ENCODE results near the gene SEMA7A.

Gene SEMA7A

DNA sequence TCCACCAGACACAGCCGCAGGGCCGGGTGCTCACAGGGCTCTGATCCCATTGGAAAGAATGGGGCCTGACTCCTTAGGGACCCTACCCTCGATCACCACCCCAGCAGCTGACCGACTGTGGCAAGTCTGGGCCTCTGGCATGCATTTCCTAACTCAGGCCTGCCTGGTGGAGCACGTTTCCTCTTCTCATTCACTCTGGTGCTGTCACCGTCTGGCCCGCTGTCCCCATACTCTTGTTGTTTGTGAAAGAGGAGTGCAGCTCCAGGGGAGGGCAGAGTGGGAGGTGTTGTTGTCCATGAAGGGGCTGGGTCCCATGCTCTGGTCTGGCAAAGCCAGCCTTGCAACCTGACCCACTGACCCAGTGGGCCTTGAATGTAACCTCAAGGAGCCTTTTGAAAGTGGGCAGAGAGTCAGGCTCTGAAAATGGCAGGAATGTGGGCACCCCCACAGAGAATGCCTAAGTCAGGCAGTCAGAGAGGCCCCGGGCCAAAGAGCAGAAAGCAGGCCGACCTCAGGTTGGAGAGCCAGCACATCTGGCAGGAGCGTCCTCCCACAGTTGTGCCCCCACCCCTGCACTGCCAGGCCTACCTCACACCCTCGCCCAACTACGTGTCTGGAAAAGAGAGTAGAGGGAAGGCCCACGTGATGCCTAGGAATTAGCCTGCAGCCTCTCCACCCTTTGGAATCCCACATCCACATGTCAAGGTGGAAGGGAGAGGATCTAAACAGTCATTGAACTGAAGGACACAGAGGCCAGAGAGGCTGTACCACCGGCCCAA lies 10.9 kb downstream of the SEMA7A start:
- H3K4me1 ChIP-seq (ENCODE audit: control insufficient read depth, insufficient read depth, low read length): peaks cover 38% of the 10 kb centered on the region
- H3K4me3 ChIP-seq (ENCODE audit: insufficient read depth, low read depth, low read length): no peak overlapping the region
- H3K9me3 ChIP-seq (ENCODE audit: control insufficient read depth, low read length): no peaks in the 10 kb centered on the region
- no peaks in the 10 kb centered on the region for H3K27me3 ChIP-seq (ENCODE audit: control insufficient read depth, insufficient read depth, low read length, poor library complexity, severe bottlenecking)
- H3K27ac ChIP-seq (ENCODE audit: insufficient read depth, low read depth, low read length, poor library complexity, severe bottlenecking): no peak overlapping the region
- H3K36me3 ChIP-seq (ENCODE audit: control insufficient read depth, insufficient read depth, low read length): no peaks in the 10 kb centered on the region
- 45 to 60% methylated on average over 14 of the region's 14 CpGs for WGBS, 2 experiments

DNA sequence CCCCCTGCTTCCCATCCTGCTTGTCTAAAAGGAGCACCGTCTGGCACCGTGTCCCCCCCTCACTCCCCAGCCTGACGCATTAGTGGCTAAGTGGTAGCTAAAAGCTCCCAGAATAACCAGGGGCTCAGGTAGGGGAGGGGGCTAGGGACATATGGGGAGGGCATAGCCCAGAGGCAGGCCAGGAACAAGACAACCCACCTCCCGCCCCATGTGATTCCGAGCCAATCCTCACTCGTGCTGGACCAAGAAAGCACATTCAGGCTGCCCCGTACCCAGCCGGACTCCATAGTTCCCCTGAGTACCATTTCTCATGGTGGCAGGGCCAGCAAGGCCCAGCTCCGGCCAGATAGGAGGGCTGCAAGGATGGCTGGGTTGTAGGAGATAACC lies 11.5 kb downstream of the SEMA7A start:
- 79 to 84% methylated on average over 9 of the region's 9 CpGs for WGBS, 2 experiments
- H3K27ac ChIP-seq (ENCODE audit: insufficient read depth, low read depth, low read length, poor library complexity, severe bottlenecking): no peak overlapping the region

DNA sequence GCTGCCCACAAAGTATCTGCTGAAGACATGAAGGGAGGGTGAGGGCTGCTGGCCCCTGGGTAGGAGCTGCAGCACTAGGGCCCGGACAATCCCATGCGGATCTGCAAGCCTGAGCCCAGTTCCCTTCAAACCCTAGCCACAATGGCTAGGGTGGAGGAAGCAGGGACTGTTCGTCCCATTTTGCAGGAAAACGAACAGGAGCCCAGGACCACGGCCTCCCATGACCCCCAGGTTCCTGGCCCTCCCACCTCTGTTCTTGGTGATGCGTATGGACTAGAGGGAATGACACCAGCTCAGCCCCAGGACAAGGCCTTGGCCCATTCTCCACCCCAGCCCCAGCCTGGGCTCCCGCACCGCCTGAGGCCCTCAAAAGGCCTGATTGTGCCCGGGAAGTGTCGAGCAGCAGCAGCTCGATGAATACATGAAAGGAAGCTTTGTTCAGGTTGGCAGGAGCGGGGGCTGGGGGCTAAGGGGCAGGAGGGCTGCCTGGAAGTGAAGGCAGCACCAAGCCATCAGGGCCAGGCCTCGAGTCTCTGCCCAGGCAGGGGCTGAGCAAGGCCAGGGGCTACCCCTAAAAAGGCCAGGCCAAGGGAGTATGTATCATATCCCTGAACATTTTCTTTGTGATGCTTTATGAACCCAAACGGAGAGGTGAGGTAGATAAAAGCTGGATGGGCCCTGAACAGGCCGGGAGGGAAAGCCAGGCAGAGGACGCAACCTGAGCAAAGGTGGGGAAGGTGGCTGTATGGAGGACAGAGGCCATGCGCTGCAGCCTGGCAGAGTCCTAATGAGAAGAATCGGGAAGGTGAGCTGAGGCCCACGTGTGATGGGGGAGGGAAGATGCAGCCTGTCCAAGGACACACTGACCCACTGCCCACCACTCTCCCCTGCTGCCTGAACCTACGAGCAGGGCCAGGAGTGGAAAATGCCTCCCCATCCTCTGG lies 12.2 kb downstream of the SEMA7A start:
- Histone ChIP-seq H3K27me3 (ENCODE audit: control insufficient read depth, insufficient read depth, low read length, poor library complexity, severe bottlenecking) (no peaks in the 10 kb centered on the region), H3K36me3 (ENCODE audit: control insufficient read depth, insufficient read depth, low read length) (no peaks in the 10 kb centered on the region), H3K4me1 (ENCODE audit: control insufficient read depth, insufficient read depth, low read length) (peaks cover 38% of the 10 kb centered on the region), H3K9me3 (ENCODE audit: control insufficient read depth, low read length) (no peaks in the 10 kb centered on the region), H3K4me3 (ENCODE audit: insufficient read depth, low read depth, low read length) (no peak overlapping the region), H3K27ac (ENCODE audit: insufficient read depth, low read depth, low read length, poor library complexity, severe bottlenecking) (no peak overlapping the region)
- 62 to 65% methylated on average over 20 of the region's 20 CpGs for WGBS, 2 experiments

More for the DNA sequence above, 11.5 kb downstream of the SEMA7A start:
- Histone ChIP-seq H3K4me3 (ENCODE audit: insufficient read depth, low read depth, low read length) (no peak overlapping the region), H3K27me3 (ENCODE audit: control insufficient read depth, insufficient read depth, low read length, poor library complexity, severe bottlenecking) (no peaks in the 10 kb centered on the region), H3K36me3 (ENCODE audit: control insufficient read depth, insufficient read depth, low read length) (no peaks in the 10 kb centered on the region), H3K4me1 (ENCODE audit: control insufficient read depth, insufficient read depth, low read length) (peaks cover 38% of the 10 kb centered on the region), H3K9me3 (ENCODE audit: control insufficient read depth, low read length) (no peaks in the 10 kb centered on the region)

GRCh38 chr15:74420193-74420905 lies 13.4 kb downstream of the SEMA7A start:
- Histone ChIP-seq H3K36me3 (ENCODE audit: control insufficient read depth, insufficient read depth, low read length) (peaks cover 3% of the 10 kb centered on the region), H3K27ac (ENCODE audit: insufficient read depth, low read depth, low read length, poor library complexity, severe bottlenecking) (no peak overlapping the region), H3K27me3 (ENCODE audit: control insufficient read depth, insufficient read depth, low read length, poor library complexity, severe bottlenecking) (no peaks in the 10 kb centered on the region), H3K4me3 (ENCODE audit: insufficient read depth, low read depth, low read length) (no peak overlapping the region), H3K4me1 (ENCODE audit: control insufficient read depth, insufficient read depth, low read length) (peaks cover 38% of the 10 kb centered on the region), H3K9me3 (ENCODE audit: control insufficient read depth, low read length) (no peaks in the 10 kb centered on the region)
- WGBS, 2 experiments: 90 to 93% methylated on average over 10 of the region's 10 CpGs

GRCh38 chr15:74419432-74419831 lies 14.3 kb downstream of the SEMA7A start:
- Histone ChIP-seq H3K27me3 (ENCODE audit: control insufficient read depth, insufficient read depth, low read length, poor library complexity, severe bottlenecking) (no peaks in the 10 kb centered on the region), H3K9me3 (ENCODE audit: control insufficient read depth, low read length) (no peaks in the 10 kb centered on the region), H3K4me3 (ENCODE audit: insufficient read depth, low read depth, low read length) (no peak overlapping the region), H3K4me1 (ENCODE audit: control insufficient read depth, insufficient read depth, low read length) (peaks cover 38% of the 10 kb centered on the region), H3K27ac (ENCODE audit: insufficient read depth, low read depth, low read length, poor library complexity, severe bottlenecking) (no peak overlapping the region), H3K36me3 (ENCODE audit: control insufficient read depth, insufficient read depth, low read length) (peaks cover 9% of the 10 kb centered on the region)
- WGBS, 2 experiments: 93 to 96% methylated on average over 4 of the region's 4 CpGs

- H3K4me3 ChIP-seq (ENCODE audit: insufficient read depth, low read depth, low read length): no peak overlapping the region
- H3K27me3 ChIP-seq (ENCODE audit: control insufficient read depth, insufficient read depth, low read length, poor library complexity, severe bottlenecking): no peaks in the 10 kb centered on the region
- peaks cover 10% of the 10 kb centered on the region for H3K36me3 ChIP-seq (ENCODE audit: control insufficient read depth, insufficient read depth, low read length)
- no peak overlapping the region for H3K27ac ChIP-seq (ENCODE audit: insufficient read depth, low read depth, low read length, poor library complexity, severe bottlenecking)
- 92 to 96% methylated on average over 16 of the region's 16 CpGs for WGBS, 2 experiments
- H3K9me3 ChIP-seq (ENCODE audit: control insufficient read depth, low read length): no peaks in the 10 kb centered on the region
- H3K4me1 ChIP-seq (ENCODE audit: control insufficient read depth, insufficient read depth, low read length): peaks cover 37% of the 10 kb centered on the region
Measured at GRCh38 chr15:74418575-74419338, 15.0 kb downstream of the SEMA7A start.

DNA sequence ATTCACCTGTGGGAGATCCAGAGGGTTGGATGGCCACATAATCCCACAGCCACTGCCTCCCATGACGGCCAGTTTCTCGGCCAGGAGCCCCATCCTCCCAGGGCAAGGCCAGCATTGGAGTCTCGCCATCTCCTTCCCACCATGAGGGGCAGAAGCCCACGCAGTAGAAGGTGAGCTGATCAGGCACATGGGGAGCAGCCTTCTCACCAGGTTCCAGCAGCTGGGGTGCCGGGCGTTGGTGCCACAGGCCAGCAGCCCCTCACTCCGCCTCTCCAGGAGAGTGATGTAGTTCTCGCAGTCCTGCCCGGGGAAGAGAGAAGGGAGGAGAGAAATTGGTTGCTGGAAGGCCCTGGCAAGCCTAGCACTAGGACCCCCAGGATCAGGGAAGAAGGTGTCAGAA lies 16.1 kb downstream of the SEMA7A start:
- Histone ChIP-seq H3K4me1 (ENCODE audit: control insufficient read depth, insufficient read depth, low read length) (peaks cover 26% of the 10 kb centered on the region), H3K4me3 (ENCODE audit: insufficient read depth, low read depth, low read length) (no peak overlapping the region), H3K36me3 (ENCODE audit: control insufficient read depth, insufficient read depth, low read length) (peaks cover 10% of the 10 kb centered on the region), H3K27ac (ENCODE audit: insufficient read depth, low read depth, low read length, poor library complexity, severe bottlenecking) (no peak overlapping the region), H3K27me3 (ENCODE audit: control insufficient read depth, insufficient read depth, low read length, poor library complexity, severe bottlenecking) (no peaks in the 10 kb centered on the region), H3K9me3 (ENCODE audit: control insufficient read depth, low read length) (no peaks in the 10 kb centered on the region)
- WGBS, 2 experiments: 95% methylated on average over 9 of the region's 9 CpGs

- Histone ChIP-seq H3K36me3 (ENCODE audit: control insufficient read depth, insufficient read depth, low read length) (peaks cover 10% of the 10 kb centered on the region), H3K27me3 (ENCODE audit: control insufficient read depth, insufficient read depth, low read length, poor library complexity, severe bottlenecking) (no peaks in the 10 kb centered on the region), H3K9me3 (ENCODE audit: control insufficient read depth, low read length) (no peaks in the 10 kb centered on the region), H3K4me1 (ENCODE audit: control insufficient read depth, insufficient read depth, low read length) (peaks cover 22% of the 10 kb centered on the region), H3K4me3 (ENCODE audit: insufficient read depth, low read depth, low read length) (no peak overlapping the region), H3K27ac (ENCODE audit: insufficient read depth, low read depth, low read length, poor library complexity, severe bottlenecking) (no peak overlapping the region)
- WGBS, 2 experiments: 91% methylated on average over 13 of the region's 13 CpGs
Measured at GRCh38 chr15:74417225-74417624, 16.5 kb downstream of the SEMA7A start.

GRCh38 chr15:74415966-74416916 lies 17.5 kb downstream of the SEMA7A start:
- no peaks in the 10 kb centered on the region for H3K9me3 ChIP-seq (ENCODE audit: control insufficient read depth, low read length)
- WGBS, 2 experiments: 94% methylated on average over 19 of the region's 19 CpGs
- no peaks in the 10 kb centered on the region for H3K27me3 ChIP-seq (ENCODE audit: control insufficient read depth, insufficient read depth, low read length, poor library complexity, severe bottlenecking)
- peaks cover 10% of the 10 kb centered on the region for H3K36me3 ChIP-seq (ENCODE audit: control insufficient read depth, insufficient read depth, low read length)
- peaks cover 12% of the 10 kb centered on the region for H3K4me1 ChIP-seq (ENCODE audit: control insufficient read depth, insufficient read depth, low read length)
- no peak overlapping the region for H3K4me3 ChIP-seq (ENCODE audit: insufficient read depth, low read depth, low read length)
- no peak overlapping the region for H3K27ac ChIP-seq (ENCODE audit: insufficient read depth, low read depth, low read length, poor library complexity, severe bottlenecking)

Measured in ectodermal cell (in vitro differentiated cells).